Hepatocyte (in vitro differentiated cells): ENCODE measurements around the gene ZFPM1. TPM values are rescaled to one million over a fixed set of nuclear protein-coding genes. Genes with fewer than 3 reads are reported as not detected.

Experiments used
- DNase-seq: peaks from one replicate; pipeline ENCODE4 v3.0.0-alpha.2; 2016; ENCODE audit warnings: low spot score
- H2AFZ ChIP-seq: fragments of 200-600 bp; sonication (generic); 2 replicates; pipeline ENCODE4 v1.6.0; 2016; ENCODE audit warnings: antibody characterized with exemption, mild to moderate bottlenecking
- H3K27ac ChIP-seq: fragments of 200-600 bp; sonication (generic); 2 replicates; pipeline ENCODE4 v1.5.1; 2016; ENCODE audit warnings: mild to moderate bottlenecking
- H3K27me3 ChIP-seq: fragments of 200-600 bp; sonication (generic); 2 replicates; pipeline ENCODE4 v1.6.1; 2016
- H3K36me3 ChIP-seq: fragments of 200-600 bp; sonication (generic); replicated peaks from 2 replicates; pipeline ENCODE4 v1.5.1; 2016; ENCODE audit warnings: low read depth; ENCODE audit not compliant: insufficient read depth
- H3K4me1 ChIP-seq: fragments of 200-600 bp; sonication (generic); 2 replicates; pipeline ENCODE4 v1.5.1; 2016; ENCODE audit warnings: mild to moderate bottlenecking, moderate library complexity; ENCODE audit not compliant: insufficient read depth
- H3K4me2 ChIP-seq: fragments of 200-600 bp; sonication (generic); 2 replicates; pipeline ENCODE4 v1.6.0; 2016
- H3K4me3 ChIP-seq: fragments of 200-600 bp; sonication (generic); 2 replicates; pipeline ENCODE4 v1.5.1; 2016; ENCODE audit warnings: mild to moderate bottlenecking
- H3K79me2 ChIP-seq: fragments of 200-600 bp; sonication (generic); 2 replicates; pipeline ENCODE4 v1.6.0; 2017; ENCODE audit warnings: mild to moderate bottlenecking
- H3K9me2 ChIP-seq: fragments of 200-600 bp; sonication (generic); replicated peaks from 2 replicates; pipeline ENCODE4 v1.6.0; 2017; ENCODE audit warnings: mild to moderate bottlenecking; ENCODE audit not compliant: insufficient read depth
- H3K9me3 ChIP-seq: fragments of 200-600 bp; sonication (generic); 2 replicates; pipeline ENCODE4 v1.5.1; 2016; ENCODE audit warnings: low read depth, mild to moderate bottlenecking
- H4K20me1 ChIP-seq: fragments of 200-600 bp; sonication (generic); 2 replicates; pipeline ENCODE4 v1.6.0; 2016; ENCODE audit warnings: mild to moderate bottlenecking; ENCODE audit not compliant: insufficient read depth, poor library complexity, severe bottlenecking
- CTCF ChIP-seq: fragments of 200-600 bp; sonication (generic); IDR thresholded peaks from 2 replicates; pipeline ENCODE4 v1.5.1; 2016; ENCODE audit warnings: antibody characterized with exemption, mild to moderate bottlenecking; ENCODE audit not compliant: poor library complexity
- EZH2 ChIP-seq: fragments of 200-600 bp; sonication (generic); IDR thresholded peaks from 2 replicates; pipeline ENCODE4 v1.6.1; 2016; ENCODE audit warnings: antibody characterized with exemption, mild to moderate bottlenecking, borderline replicate concordance
- EZH2phosphoT487 ChIP-seq: fragments of 200-600 bp; sonication (generic); IDR thresholded peaks from one replicate; pipeline ENCODE4 v1.6.1; 2018; ENCODE audit warnings: antibody characterized with exemption, mild to moderate bottlenecking, low read depth, moderate library complexity; ENCODE audit not compliant: unreplicated experiment, severe bottlenecking
- WGBS: methylation state at CpG from one replicate; pipeline ENCODE4 v1.1.6; 2016; ENCODE audit warnings: low lambda C conversion rate; ENCODE audit errors: missing lambda C conversion rate; 5-methylcytosine and 5-hydroxymethylcytosine counted together
- polyA plus RNA-seq: library from polyadenylated mRNA; unstranded; fragments of >200 nt; fragmentation: Nextera tagmentation; extraction: Ambion mirVana; gene quantifications from 2 replicates; pipeline ENCODE4 v1.2.1, GENCODE V29; 2016
- total RNA-seq: library from RNA; depleted of rRNA; stranded (reverse); fragments of >200 nt; gene quantifications from 2 replicates; pipeline ENCODE4 v1.2.3, GENCODE V29; 2014

The ZFPM1 gene
- total and polyA plus RNA-seq, 2 experiments from 2014 or later, result 4.1 to 11.9 TPM

- H3K9me3 ChIP-seq, result no peaks in the 10 kb centered on the region
- no peaks in the 10 kb centered on the region for H3K79me2 ChIP-seq
- H3K4me3 ChIP-seq, result no peak overlapping the region
- H3K9me2 ChIP-seq, result no peaks in the 10 kb centered on the region
- 52% methylated on average over 3 of the region's 3 CpGs for WGBS
- TF ChIP-seq EZH2 (no peak), EZH2phosphoT487 (no peak), CTCF (no peak)
- no peak for DNase-seq
- no peak overlapping the region for H3K27ac ChIP-seq
- H3K4me2 ChIP-seq, result no peak overlapping the region
- no peak overlapping the region for H2AFZ ChIP-seq
- H3K4me1 ChIP-seq, result peaks cover 7% of the 10 kb centered on the region
- H3K36me3 ChIP-seq, result no peaks in the 10 kb centered on the region
- H4K20me1 ChIP-seq, result no peaks in the 10 kb centered on the region
- H3K27me3 ChIP-seq, result no peaks in the 10 kb centered on the region
Observed at GRCh38 chr16:88422733-88423447, 30.2 kb upstream of the ZFPM1 start.

DNA sequence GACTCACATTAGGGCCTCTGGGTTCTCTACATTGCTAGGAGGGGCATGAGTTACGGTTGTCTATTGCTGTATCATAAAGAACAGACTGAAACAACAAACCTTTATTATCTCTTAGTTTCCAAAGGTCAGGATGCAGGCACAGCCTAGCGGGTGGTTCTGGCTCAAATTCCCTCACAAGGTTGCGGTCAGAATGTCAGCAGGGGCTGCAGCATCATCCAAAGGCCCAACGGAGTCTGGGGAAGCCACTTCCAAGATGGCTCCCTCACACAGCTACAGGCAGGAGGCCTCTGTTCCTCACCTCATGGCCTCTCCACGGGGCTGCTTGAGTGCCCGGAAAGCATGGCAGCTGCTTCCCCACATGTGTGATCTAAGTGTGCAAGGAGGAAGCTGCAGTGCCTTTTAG, 29.6 kb upstream of the ZFPM1 start:
- Histone ChIP-seq H3K4me1 (peaks cover 7% of the 10 kb centered on the region), H2AFZ (no peak overlapping the region), H4K20me1 (no peaks in the 10 kb centered on the region), H3K9me2 (no peaks in the 10 kb centered on the region), H3K79me2 (no peaks in the 10 kb centered on the region), H3K4me3 (no peak overlapping the region), H3K4me2 (no peak overlapping the region), H3K9me3 (no peaks in the 10 kb centered on the region), H3K27ac (no peak overlapping the region), H3K27me3 (no peaks in the 10 kb centered on the region), H3K36me3 (no peaks in the 10 kb centered on the region)
- WGBS, result 70% methylated on average over 6 of the region's 6 CpGs
- peak; percentile 35 for DNase-seq
- TF ChIP-seq EZH2, result no peak
- no peak for TF ChIP-seq CTCF
- TF ChIP-seq EZH2phosphoT487, result no peak

DNA sequence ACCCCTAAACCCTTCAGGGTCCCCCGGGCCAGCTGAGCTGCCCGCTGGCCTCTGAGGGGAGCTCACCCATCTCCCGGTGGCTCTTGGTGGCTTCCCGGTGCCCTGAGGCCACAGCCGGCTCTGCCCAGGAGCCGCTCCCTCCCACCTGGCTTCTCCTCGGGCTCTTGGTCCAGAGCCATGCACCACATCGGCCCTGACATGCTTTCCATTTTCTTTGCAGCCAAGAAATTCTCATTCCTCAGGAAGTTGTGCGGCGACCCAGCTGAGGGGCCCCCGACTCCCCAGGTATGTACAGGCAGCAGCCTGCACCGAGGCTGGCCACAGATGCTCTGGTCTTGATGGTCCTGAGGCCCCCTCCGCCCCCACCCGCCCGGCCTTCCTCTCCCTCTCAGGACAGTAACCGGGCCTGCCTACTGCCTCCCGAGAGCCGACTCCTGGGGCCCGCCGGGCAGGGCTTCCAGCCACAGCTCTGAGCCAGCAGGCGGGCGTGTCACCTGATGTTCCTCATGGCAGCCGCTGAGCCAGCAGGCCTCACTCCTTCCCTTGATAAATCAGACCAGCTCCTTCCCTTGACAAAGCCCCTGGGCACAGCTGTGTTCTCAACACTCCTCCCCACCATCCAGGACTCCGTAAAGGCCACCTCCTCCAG, 28.4 kb upstream of the ZFPM1 start:
- Histone ChIP-seq H2AFZ (no peak overlapping the region), H4K20me1 (no peaks in the 10 kb centered on the region), H3K9me2 (no peaks in the 10 kb centered on the region), H3K27ac (no peak overlapping the region), H3K27me3 (no peaks in the 10 kb centered on the region), H3K4me2 (no peak overlapping the region), H3K4me3 (no peak overlapping the region), H3K4me1 (peaks cover 7% of the 10 kb centered on the region), H3K36me3 (no peaks in the 10 kb centered on the region), H3K79me2 (no peaks in the 10 kb centered on the region), H3K9me3 (no peaks in the 10 kb centered on the region)
- 83% methylated on average over 23 of the region's 24 CpGs for WGBS
- no peak for DNase-seq
- TF ChIP-seq CTCF, result no peak
- TF ChIP-seq EZH2phosphoT487, result no peak
- TF ChIP-seq EZH2, result no peak
